Loucy (cell line): ENCODE data around the gene GIPC2.

Source experiments
- EZH2phosphoT487 ChIP-seq: fragments of 200-600 bp; IDR thresholded peaks from 2 replicates; pipeline ENCODE4 v1.6.1; 2018; ENCODE audit warnings: antibody characterized with exemption, mild to moderate bottlenecking, moderate library complexity, borderline replicate concordance
- TF ChIP-seq, protein P1 (sequence below): fragments of 200-600 bp; sonication (generic); conservative IDR thresholded peaks from 2 replicates; pipeline ENCODE4 v1.5.1; 2014; ENCODE audit warnings: mild to moderate bottlenecking, antibody characterized with exemption, low read length

DNA sequence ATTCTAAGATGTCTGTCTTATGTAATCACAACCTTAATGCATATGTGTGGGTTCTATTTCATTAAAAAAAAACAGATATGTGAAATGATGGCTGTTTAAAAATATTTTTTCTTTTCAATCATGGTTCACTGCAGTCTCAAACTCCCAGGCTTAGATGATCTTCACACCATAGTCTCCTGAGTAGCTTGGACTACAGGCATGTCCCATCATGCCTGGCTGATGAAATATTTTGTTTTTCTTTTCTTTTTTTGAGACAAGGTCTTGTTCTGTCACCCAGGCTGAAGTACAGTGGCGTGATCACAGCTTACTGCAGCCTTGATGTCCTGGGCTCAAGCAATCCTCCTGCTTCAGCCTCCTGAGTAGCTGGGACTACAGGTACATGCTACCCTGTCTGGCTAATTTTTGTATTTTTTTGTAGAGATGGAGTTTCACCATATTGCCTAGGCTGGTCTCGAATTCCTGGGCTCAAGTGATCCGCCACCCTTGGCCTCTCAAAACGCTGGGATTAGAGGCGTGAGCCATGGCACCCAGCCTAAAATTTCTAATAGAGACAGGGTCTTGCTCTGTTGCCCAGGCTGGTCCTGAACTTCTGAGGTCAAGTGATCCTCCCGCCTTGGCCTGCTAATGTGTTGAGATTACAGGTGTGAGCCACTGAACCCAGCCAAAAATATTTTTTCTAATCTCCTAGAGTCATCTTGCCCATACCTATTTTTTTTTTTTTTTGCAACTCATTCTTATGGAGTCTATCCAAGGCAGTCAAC lies 67.6 kb downstream of the GIPC2 start:
- TF ChIP-seq, protein P1, sequence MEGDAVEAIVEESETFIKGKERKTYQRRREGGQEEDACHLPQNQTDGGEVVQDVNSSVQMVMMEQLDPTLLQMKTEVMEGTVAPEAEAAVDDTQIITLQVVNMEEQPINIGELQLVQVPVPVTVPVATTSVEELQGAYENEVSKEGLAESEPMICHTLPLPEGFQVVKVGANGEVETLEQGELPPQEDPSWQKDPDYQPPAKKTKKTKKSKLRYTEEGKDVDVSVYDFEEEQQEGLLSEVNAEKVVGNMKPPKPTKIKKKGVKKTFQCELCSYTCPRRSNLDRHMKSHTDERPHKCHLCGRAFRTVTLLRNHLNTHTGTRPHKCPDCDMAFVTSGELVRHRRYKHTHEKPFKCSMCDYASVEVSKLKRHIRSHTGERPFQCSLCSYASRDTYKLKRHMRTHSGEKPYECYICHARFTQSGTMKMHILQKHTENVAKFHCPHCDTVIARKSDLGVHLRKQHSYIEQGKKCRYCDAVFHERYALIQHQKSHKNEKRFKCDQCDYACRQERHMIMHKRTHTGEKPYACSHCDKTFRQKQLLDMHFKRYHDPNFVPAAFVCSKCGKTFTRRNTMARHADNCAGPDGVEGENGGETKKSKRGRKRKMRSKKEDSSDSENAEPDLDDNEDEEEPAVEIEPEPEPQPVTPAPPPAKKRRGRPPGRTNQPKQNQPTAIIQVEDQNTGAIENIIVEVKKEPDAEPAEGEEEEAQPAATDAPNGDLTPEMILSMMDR: no peak
- no peak for TF ChIP-seq EZH2phosphoT487
